NCI-H1436 (cell line): ENCODE data around the gene AGFG2.
A peak's percentile ranks its signal among the peaks of the same experiment; 100 is the strongest.
"Not testable (repeated sequence)": the region's sequence is repeated elsewhere in the genome, so short reads cannot be mapped to it uniquely, and the experiment has no call there.

ENCODE experiments used
- DNase-seq: peaks from one replicate; lab custom pipeline; 2025; lab: John Stamatoyannopoulos, UW

The AGFG2 gene, protein sequence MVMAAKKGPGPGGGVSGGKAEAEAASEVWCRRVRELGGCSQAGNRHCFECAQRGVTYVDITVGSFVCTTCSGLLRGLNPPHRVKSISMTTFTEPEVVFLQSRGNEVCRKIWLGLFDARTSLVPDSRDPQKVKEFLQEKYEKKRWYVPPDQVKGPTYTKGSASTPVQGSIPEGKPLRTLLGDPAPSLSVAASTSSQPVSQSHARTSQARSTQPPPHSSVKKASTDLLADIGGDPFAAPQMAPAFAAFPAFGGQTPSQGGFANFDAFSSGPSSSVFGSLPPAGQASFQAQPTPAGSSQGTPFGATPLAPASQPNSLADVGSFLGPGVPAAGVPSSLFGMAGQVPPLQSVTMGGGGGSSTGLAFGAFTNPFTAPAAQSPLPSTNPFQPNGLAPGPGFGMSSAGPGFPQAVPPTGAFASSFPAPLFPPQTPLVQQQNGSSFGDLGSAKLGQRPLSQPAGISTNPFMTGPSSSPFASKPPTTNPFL

DNA sequence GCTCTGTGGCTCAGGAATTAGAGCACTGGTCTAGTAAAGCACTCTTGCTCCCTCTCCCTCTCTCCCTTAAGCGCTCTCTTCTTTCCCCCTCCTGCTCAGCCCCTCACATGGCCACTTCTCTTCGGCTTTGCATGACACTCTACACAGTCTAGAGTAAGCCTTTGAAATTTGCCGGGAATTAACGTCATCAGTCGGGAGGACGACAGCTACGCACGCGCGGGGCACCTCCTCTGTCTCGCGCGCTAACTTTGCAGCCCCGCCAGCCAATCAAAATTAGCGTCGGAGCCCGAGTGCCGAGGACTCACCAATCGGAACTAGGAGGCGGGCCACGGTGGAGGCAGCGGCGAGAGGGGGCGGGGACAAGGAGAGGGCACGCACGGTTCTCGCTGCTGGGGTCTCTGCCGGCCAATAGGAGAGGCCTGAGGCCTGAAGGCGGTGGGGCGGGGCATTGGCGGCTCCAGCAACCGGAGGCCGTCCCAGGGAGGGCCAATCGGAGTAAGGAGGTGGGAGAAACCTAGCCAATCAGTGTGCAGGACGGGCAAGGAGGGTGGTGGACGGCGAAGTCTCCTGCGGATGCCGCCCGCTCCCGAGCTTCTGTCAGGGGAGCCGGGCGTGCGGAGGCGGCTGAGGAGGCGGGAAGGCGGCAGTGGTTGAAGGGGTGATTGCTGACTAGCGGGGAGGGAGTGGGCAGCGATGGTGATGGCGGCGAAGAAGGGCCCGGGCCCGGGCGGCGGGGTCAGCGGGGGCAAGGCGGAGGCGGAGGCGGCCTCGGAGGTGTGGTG, at the start of gene AGFG2:
Gene AGFG2 (plus strand): TSS at position 550 of the 782 bp plus-strand sequence. CDS start 144 bp downstream, at position 694.
- DNase-seq, result peak; percentile 100

DNA sequence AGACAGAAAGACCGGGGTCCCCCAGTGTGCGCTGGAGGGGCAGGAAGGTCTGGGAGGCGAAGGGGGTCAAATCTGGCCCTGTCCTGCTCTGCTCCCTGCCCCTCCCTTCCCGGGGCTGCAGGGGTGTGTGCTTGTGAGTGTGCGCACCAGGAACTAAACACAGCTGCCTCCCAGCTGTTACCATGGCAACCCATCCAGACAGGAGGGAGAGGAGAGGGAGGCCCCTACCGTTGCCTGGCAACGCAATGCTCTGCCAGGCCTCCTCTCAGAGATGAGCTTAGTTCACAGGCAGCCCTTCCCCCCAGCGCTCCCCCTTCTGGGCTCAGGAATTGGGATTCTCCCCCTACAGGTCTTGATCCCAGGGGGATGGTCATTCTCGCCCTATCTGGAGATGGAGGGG, 49.2 kb upstream of the AGFG2 start:
- DNase-seq, result peak; percentile 99

DNA sequence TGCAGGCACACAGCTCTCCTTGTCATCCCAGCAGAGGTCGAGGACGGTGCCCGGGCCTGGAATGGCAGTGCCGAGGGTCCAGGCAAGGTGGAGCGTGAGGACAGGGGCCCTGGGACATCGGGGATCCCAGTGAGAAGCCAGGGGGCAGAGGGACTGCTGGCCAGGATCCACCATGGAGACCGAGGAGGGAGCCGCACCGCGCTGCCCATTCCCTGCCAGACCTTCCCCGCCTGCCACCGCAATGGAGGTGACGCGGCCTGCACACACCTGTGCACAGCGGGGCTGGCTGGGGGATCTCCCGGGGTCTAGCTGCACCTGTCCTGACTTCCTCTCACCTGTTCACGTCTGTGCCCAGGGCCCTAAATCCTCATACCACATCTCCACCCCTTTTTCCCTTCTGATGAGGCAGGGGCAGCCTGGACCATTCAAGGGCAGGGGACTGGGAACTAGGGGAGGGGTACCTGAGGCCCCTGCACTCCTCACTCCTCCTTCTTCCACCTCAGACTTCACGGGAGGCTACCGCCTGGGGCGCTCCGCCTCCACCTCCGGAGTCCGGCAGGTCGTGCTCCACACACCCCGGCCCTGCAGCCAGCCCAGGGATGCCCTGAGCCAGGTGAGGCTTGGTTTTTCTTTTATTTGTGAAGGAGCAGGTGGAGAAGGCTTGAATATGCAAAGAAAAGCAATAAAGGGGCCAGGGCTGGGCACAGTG, 48.4 kb upstream of the AGFG2 start:
- DNase-seq, result no peak

DNA sequence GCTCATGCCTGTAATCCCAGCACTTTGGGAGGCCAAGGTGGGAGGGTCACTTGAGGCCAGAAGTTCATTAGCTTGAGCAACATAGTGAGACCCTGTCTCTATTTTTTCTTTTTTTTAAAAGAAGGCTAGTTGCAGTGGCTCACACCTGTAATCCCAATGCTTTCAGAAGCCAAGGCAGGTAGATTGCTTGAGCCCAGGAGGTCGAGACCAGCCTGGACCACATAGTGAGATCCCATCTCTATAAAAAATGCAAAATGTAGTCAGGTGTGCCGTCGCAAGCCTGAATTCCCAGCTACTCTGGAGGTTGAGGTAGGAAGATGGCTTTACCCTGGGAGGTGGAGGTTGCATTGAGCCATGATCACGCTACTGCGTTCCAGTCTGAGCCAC, 47.8 kb upstream of the AGFG2 start:
- DNase-seq, result no peak

DNA sequence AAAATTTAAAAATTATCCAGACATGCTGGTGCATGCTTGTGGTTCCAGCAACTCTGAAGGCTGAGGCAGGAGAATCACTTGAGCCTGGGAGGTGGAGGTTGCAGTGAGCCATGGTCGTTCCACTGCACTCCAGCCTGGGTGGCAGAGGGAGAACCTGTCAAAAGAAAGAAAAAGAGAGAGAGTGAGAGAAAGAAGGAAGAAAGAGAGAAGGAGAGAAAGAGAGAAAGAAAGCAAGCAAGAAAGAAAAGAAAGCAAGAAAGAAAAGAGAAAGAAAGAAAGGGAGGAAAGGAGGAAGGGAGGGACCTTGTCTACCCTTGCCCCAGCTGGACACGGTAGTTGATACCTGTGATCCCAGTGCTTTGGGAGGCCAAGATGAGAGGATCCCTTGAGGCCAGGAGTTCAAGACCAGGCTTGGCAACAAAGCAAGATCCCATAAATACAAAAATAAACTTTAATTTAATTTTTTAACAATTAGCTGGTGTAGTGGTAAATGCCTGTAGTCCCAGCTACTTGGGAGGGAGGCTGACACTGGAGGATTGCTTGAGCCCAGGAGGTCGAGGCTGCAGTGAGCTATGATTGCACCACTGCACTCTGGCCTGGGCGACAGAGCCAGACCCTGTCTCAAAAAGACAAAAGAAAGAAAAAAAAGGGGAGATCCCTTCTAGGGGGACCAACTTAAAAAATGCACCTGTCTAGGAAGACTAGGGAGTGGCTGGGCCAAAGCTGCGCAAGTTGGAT, 46.1 kb upstream of the AGFG2 start:
- no peak for DNase-seq

DNA sequence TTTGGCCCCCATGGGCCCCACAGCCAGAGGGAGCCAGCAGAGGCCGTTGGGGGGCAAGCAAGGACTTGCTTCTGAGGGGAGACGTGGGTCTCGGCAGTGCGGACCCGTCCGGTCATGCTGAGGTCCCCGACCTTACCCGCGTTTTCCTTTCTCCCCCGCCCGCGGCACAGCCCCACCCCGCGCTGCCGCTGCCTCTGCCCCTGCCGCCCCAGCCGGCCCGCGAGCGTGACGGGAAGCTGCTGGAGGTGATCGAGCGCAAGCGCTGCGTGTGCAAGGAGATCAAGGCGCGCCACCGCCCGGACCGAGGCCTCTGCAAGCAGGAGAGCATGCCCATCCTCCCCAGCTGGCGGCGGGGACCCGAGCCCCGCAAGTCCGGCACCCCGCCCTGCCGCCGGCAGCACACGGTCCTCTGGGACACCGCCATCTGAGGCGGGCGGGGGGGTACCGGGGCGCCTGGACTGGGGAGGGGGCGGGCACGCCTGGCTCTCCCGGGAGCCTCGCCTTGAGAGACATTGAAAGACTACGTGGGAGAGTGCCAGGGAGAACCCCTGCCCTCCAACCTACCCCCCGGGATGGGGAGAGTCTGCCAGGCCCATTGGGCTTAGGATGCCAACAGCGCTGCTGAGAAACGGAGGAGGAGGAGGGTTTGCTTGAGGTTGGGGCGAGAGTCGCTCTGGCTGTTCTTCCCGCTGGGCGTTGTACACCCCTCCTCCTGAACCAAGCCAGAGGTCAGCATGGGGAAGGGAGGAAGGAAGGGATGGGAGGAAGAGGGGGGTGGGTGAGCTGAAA, 45.3 kb upstream of the AGFG2 start:
- no peak for DNase-seq

DNA sequence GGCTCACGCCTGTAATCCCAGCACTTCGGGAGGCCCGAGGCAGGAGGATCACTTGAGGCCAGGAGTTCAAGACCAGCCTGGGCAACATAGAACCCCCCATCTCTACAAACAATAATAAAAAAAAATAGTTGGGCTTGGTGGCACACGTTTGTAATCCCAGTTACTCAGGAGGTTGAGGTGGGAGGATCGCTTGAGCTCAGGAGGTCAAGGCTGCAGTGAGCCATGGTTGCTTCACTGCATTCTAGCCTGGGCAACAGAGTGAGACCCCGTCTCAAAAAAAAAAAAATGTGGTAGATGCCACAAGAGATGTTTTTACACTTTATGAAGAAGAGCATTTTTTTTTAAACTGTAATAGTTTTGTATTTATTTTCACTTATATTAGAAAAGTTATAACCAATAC, 42.5 kb upstream of the AGFG2 start:
- no peak for DNase-seq

DNA sequence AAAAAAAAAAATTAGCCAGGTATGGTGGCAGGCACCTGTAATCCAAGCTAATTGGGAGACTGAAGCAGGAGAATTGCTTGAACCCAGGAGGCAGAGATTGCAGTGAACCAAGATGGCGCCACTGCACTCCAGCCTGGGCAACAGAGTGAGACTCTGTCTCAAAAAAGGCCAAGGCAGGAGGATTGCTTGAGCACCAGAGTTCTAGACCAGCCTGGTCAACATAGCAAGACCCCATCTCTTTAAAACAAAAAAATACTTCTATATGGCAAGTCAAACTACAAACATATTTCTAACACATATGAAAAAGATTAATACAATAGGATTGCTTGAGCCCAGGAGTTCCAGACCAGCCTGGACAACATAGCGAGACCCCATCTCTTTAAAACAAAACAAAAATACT, 38.3 kb upstream of the AGFG2 start:
- not testable (repeated sequence) for DNase-seq

DNA sequence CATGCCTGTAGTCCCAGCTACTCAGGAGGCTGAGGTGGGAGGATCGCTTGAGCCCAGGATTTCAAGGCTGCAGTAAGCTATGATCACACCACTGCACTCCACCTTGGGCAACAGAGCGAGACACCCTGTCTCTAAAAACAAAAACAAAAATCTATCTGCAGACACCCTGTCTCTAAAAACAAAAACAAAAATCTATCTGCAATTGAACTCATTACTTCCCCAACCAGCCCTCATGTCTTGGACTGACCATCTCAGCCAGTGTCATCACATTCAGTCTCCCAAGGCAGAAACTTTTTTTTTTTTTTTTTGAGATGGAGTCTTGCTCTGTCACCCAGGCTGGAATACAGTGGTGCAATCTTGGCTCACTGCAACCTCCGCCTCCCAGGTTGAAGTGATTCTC, 35.0 kb upstream of the AGFG2 start:
- not testable (repeated sequence) for DNase-seq

DNA sequence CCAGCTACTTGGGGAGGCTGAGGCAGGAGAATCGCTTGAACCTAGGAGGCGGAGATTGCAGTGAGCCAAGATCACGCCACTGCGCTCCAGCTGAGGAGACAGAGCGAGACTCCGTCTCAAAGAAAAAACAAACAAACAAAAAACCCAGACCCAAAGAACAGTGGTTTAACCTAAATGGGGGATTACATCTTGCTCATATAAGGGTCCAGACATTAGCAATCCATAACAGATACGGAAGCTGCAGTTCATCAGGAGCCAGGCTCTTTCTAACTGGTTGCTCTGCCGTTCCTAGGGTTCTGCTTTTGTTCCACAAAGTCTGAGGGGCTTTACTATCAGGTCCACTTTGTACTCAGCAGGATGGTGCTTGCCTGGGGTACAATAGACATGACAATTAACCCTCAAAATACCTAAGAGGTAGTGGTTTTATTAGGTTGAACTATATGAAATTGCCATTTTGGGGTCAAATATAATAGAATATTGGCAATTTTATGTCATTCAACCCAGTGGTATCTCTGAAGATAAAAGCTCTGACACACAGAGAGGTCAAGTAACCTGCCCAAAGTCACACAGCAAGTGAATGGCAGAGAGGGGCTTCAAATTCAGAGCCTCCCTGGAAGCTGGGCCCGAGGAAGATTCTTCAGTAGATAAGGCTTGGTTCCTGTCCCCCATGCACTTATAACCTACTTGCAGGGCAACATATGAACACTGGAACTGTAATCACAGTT, 34.0 kb upstream of the AGFG2 start:
- no peak for DNase-seq

DNA sequence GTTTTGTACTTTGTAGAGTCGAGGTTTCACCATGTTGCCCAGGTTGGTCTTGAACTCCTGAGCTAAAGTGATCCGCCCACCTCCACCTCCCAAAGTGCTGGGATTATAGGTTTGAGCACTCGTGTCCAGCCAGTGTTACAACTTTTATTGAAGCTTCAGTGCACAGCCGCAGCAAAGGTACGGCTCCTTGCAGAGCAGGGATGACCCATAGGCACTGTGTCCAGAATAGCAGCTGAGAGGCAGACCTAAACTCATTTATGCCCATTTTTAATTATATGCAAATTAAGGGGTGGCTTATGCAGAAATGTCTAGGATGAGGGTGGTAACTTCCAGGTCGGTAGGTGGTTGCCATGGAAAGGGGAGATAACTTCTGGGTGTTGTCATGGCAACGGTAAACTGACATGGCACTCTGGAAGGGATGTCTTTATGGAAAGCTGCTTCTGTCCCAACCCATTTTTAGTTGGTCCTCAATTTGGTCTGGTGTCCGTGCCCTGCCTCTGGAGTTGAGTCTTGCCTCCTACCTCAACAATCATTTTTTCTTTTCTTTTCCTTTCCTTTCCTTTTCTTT, 32.6 kb upstream of the AGFG2 start:
- DNase-seq, result no peak

DNA sequence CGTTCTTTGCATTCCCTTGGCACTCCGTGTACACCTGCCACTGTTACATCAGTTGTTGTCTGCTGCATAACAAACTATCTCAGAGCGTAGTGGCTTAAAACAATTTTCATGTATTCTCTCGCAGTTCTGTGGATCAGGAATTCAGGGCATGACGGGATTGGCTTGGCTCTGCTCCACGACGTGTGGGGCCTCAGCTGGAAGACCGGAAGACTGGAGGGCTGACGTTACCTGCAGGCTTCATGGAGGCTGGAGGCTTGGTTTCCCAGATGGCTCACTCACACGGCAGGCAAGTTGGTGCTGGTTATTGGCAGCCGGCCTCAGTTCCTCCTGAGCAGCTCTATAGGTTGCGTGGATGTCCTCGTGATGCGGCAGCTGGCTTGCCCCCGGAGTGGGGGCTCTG, 29.8 kb upstream of the AGFG2 start:
- DNase-seq, result no peak

DNA sequence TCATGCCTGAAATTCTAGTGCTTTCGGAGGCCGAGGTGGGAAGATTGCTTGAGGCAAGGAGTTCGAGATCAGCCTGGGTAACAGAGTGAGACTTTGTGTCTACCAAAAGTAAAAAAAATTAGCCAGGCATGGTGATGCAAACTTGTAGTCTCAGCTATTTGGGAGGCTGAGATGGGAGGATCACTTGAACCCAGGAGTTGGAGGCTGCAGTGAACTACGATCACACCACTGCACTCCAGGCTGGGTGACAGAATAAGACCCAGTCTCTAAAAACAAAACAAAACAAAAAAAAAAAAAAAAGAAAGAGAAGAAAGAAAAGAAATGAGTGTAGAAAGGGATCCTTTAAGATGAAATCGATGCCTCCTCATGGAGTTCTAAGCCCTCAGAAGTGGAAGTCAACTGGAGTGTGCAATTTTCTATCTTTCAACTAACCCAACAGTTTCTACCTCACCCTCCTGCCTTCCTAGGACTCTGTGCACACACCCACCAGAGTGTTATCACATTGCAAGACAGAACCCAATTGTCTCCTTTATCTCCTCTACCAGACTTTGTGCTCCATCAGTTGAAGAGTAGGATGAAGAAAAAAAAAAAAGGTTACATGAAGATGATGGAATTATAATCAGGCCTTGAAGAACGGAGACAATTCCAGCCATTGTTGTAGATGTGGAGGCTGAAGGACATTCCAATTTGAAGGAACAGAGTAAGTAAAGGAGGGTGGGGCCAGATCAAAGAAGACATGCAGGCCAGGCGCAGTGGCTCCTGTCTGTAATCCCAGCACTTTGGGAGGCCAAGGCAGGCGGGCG, 28.4 kb upstream of the AGFG2 start:
- no peak for DNase-seq

DNA sequence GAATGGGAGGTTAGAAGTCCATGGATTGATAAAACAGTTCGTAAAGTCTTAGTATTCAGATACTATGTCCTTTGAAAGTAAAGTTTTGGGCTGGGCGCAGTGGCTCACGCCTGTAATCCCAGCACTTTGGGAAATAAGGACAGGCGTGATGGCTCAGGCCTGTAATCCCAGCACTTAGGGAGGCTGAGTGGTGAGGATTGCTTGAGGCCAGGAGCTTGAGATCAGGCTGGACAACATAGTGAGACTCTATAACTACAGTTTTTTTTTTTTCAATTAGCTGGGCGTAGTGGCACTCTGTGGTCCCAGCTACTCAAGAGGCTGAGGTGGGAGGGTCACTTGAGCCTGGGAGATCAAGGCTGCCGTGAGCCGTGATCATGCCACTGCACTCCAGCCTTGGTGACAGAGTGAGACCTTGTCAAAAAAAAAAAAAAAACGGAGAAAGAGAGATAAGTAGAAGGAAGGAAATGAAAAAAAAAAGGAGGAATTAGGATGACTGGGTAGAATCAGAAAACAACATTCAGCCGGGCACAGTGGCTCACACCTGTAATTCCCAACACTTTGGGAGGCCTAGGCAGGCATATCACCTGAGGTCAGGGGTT, 25.7 kb upstream of the AGFG2 start:
- DNase-seq, result no peak

DNA sequence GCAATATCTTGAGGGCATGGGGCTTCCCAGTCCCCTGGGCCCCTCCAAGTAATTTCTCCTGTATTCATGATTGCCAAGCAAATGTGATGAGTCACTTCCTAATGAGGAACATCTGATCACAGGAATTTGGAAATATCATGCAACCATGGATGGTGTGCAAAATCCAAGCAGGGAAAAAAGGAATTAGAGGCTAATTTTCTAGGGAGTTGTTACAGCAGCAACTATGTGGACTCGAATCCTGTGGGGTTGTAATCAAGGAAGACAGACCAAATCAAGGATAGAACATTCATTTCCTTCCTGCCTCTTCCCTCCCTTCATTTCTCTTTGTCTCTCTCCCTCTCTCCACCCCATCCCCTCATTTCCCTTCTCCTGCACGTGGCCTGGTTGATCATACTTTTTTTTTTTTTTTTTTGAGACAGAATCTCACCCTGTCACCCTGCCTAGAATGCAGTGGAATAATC, 23.9 kb upstream of the AGFG2 start:
- DNase-seq, result no peak

DNA sequence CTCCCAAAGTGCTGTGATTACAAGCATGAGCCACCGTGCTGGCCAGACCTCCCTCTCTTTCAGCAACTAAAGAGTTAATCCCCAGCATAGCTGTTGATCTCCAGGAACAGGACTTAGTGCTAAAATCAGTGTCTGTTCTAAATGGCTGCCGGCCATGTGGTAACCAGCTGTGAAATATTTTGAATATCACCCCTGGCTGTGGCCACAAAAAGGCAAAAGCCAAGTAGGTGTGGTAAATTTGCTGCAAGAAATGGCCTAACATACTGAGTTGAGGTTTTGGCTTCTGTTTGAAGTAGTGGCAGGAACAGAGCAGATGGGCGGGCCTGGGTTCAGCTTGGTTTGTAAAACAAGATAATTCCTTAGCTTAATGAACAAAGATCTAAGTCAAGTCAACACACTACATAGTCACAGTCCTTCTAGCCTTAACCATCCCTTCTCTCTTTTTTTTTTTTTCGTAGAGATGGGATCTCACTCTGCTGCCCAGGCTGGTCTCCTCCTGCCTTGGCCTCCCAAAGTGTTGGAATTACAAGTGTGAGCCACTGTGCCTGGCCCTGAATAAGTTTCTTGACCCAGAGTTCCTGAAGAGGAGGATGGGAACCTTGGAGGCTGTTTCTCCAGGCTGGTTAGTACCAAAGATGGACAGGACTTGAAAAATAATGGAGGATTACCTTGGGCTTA, 22.7 kb upstream of the AGFG2 start:
- no peak for DNase-seq

DNA sequence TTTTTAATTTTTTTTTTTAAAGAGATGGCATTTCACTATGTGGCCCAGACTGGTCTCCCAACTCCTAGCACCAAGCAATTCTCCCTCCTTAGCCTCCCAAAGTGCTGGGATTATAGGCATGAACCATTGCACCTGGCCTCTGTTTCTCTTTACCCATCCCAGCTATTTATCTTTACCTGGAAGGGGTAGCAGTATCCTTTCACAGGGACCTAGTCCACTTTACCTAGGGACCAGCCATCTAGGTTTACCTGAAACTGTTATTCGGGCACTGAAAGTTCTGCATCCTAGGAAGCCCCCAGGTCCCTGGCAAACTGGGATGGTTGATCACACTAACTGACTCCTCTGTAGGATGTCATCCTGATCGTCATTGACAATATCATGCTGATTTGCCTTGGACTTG, 21.7 kb upstream of the AGFG2 start:
- no peak for DNase-seq

DNA sequence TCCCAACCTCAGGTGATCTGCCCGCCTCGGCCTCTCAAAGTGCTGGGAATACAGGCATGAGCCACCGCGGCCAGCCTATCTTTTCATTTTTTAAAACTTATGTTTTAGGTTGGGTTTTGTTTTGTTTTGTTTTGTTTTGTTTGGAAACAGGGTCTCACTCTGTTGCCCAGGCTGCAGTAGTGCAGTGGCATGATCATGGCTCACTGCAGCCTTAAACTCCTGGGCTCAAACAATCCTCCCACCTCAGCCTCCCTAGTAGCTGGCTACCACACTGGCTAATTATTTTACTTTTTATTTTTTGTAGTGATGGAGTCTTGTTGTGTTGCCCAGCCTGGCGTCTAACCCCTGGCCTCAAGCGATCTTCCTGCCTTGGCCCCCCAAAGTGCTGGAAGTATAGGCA, 19.4 kb upstream of the AGFG2 start:
- no peak for DNase-seq
